Measurements from ENCODE around the gene TMOD1. TPM values are rescaled to one million over a fixed set of nuclear protein-coding genes. Genes with fewer than 3 reads are reported as not detected.
"Not testable (repeated sequence)": the region's sequence is repeated elsewhere in the genome, so short reads cannot be mapped to it uniquely, and the experiment has no call there.

Gene TMOD1
- total RNA-seq, 1 experiment from 2014 or later, result 0.55 TPM

- no peaks in the 10 kb centered on the region for H3K9me3 ChIP-seq (replicated peaks)
- no peaks in the 10 kb centered on the region for H3K36me3 ChIP-seq
- no peaks in the 10 kb centered on the region for H3K27me3 ChIP-seq
- H3K4me3 ChIP-seq, result no peak overlapping the region
- peaks cover 6% of the 10 kb centered on the region; the same call in 1 of the 2 replicates for H3K4me1 ChIP-seq
- DNase-seq, result no peak
- no peak overlapping the region for H3K27ac ChIP-seq
Observed at GRCh38 chr9:97568461-97569275, 67.2 kb downstream of the TMOD1 start.

GRCh38 chr9:97570899-97571298, 69.4 kb downstream of the TMOD1 start:
- Histone ChIP-seq H3K4me3 (no peak overlapping the region), H3K4me1 (no peaks in the 10 kb centered on the region), H3K9me3 (replicated peaks) (no peaks in the 10 kb centered on the region), H3K27ac (no peak overlapping the region), H3K27me3 (no peaks in the 10 kb centered on the region), H3K36me3 (no peaks in the 10 kb centered on the region)
- peak; percentile 31 for DNase-seq

- H3K27ac ChIP-seq, result no peak overlapping the region
Observed at GRCh38 chr9:97571664-97572063, 70.2 kb downstream of the TMOD1 start.

GRCh38 chr9:97572196-97572891, 70.9 kb downstream of the TMOD1 start:
- no peaks in the 10 kb centered on the region for H3K9me3 ChIP-seq (replicated peaks)
- no peaks in the 10 kb centered on the region for H3K27me3 ChIP-seq
- no peaks in the 10 kb centered on the region for H3K36me3 ChIP-seq
- DNase-seq, result no peak
- H3K4me1 ChIP-seq, result no peaks in the 10 kb centered on the region
- no peak overlapping the region for H3K27ac ChIP-seq
- H3K4me3 ChIP-seq, result no peak overlapping the region

More at GRCh38 chr9:97571664-97572063, 70.2 kb downstream of the TMOD1 start:
- DNase-seq, result peak in 1 of 2 experiments; percentile 22
- Histone ChIP-seq H3K9me3 (replicated peaks) (no peaks in the 10 kb centered on the region), H3K36me3 (no peaks in the 10 kb centered on the region), H3K4me1 (no peaks in the 10 kb centered on the region), H3K4me3 (no peak overlapping the region), H3K27me3 (no peaks in the 10 kb centered on the region)

- no peak overlapping the region for H3K4me3 ChIP-seq
- DNase-seq, result no peak
- no peaks in the 10 kb centered on the region for H3K4me1 ChIP-seq
- no peaks in the 10 kb centered on the region for H3K36me3 ChIP-seq
- no peak overlapping the region for H3K27ac ChIP-seq
- H3K9me3 ChIP-seq (replicated peaks), result no peaks in the 10 kb centered on the region
- no peaks in the 10 kb centered on the region for H3K27me3 ChIP-seq
Observed at GRCh38 chr9:97572892-97573365, 71.5 kb downstream of the TMOD1 start.

GRCh38 chr9:97573482-97574073, 72.1 kb downstream of the TMOD1 start:
- H3K27ac ChIP-seq, result no peak overlapping the region
- H3K4me3 ChIP-seq, result no peak overlapping the region
- no peaks in the 10 kb centered on the region for H3K9me3 ChIP-seq (replicated peaks)
- H3K36me3 ChIP-seq, result no peaks in the 10 kb centered on the region
- no peaks in the 10 kb centered on the region for H3K4me1 ChIP-seq
- H3K27me3 ChIP-seq, result no peaks in the 10 kb centered on the region
- no peak for DNase-seq

GRCh38 chr9:97574101-97574571, 72.7 kb downstream of the TMOD1 start:
- not testable (repeated sequence) for H3K9me3 ChIP-seq (replicated peaks); H3K27me3 ChIP-seq; H3K36me3 ChIP-seq; H3K4me3 ChIP-seq; H3K4me1 ChIP-seq; H3K27ac ChIP-seq; DNase-seq

- not testable (repeated sequence) for H3K9me3 ChIP-seq (replicated peaks); H3K27ac ChIP-seq; H3K27me3 ChIP-seq; H3K4me3 ChIP-seq; H3K4me1 ChIP-seq; DNase-seq; H3K36me3 ChIP-seq
Observed at GRCh38 chr9:97574921-97575672, 73.6 kb downstream of the TMOD1 start.

- Histone ChIP-seq H3K27me3 (no peaks in the 10 kb centered on the region), H3K27ac (no peak overlapping the region), H3K9me3 (replicated peaks) (no peaks in the 10 kb centered on the region), H3K36me3 (no peaks in the 10 kb centered on the region), H3K4me1 (no peaks in the 10 kb centered on the region), H3K4me3 (no peak overlapping the region)
- DNase-seq, result no peak
Observed at GRCh38 chr9:97575673-97576200, 74.3 kb downstream of the TMOD1 start.

GRCh38 chr9:97577051-97577450, 75.6 kb downstream of the TMOD1 start:
- no peaks in the 10 kb centered on the region for H3K4me1 ChIP-seq
- no peaks in the 10 kb centered on the region for H3K9me3 ChIP-seq (replicated peaks)
- H3K27ac ChIP-seq, result no peak overlapping the region
- H3K4me3 ChIP-seq, result no peak overlapping the region
- no peak for DNase-seq
- no peaks in the 10 kb centered on the region for H3K27me3 ChIP-seq
- H3K36me3 ChIP-seq, result no peaks in the 10 kb centered on the region

- DNase-seq, result no peak
- H3K4me1 ChIP-seq, result no peaks in the 10 kb centered on the region
- no peak overlapping the region for H3K4me3 ChIP-seq
- H3K36me3 ChIP-seq, result no peaks in the 10 kb centered on the region
- H3K27ac ChIP-seq, result no peak overlapping the region
- no peaks in the 10 kb centered on the region for H3K9me3 ChIP-seq (replicated peaks)
- H3K27me3 ChIP-seq, result no peaks in the 10 kb centered on the region
Observed at GRCh38 chr9:97578846-97579245, 77.4 kb downstream of the TMOD1 start.

GRCh38 chr9:97579914-97580313, 78.4 kb downstream of the TMOD1 start:
- H3K9me3 ChIP-seq (replicated peaks), result no peaks in the 10 kb centered on the region
- H3K4me1 ChIP-seq, result no peaks in the 10 kb centered on the region
- no peak overlapping the region for H3K4me3 ChIP-seq
- no peaks in the 10 kb centered on the region for H3K36me3 ChIP-seq
- no peak overlapping the region for H3K27ac ChIP-seq
- DNase-seq, result no peak
- H3K27me3 ChIP-seq, result no peaks in the 10 kb centered on the region

- H3K27ac ChIP-seq; DNase-seq; H3K9me3 ChIP-seq (replicated peaks); H3K4me1 ChIP-seq; H3K4me3 ChIP-seq; H3K27me3 ChIP-seq; H3K36me3 ChIP-seq: not testable (repeated sequence)
Observed at GRCh38 chr9:97581590-97581989, 80.1 kb downstream of the TMOD1 start.

GRCh38 chr9:97584778-97585177, 83.3 kb downstream of the TMOD1 start:
- not testable (repeated sequence) for H3K36me3 ChIP-seq; H3K27me3 ChIP-seq; H3K27ac ChIP-seq; H3K4me3 ChIP-seq; DNase-seq; H3K9me3 ChIP-seq (replicated peaks); H3K4me1 ChIP-seq
